ENCODE measurements around the gene ROCK2. TPM values are rescaled to one million over a fixed set of nuclear protein-coding genes. Genes with fewer than 3 reads are reported as not detected.
A peak's percentile ranks its signal among the peaks of the same experiment; 100 is the strongest.

The ROCK2 gene
- total RNA-seq, 1 experiment from 2014 or later, result 49.4 TPM

DNA sequence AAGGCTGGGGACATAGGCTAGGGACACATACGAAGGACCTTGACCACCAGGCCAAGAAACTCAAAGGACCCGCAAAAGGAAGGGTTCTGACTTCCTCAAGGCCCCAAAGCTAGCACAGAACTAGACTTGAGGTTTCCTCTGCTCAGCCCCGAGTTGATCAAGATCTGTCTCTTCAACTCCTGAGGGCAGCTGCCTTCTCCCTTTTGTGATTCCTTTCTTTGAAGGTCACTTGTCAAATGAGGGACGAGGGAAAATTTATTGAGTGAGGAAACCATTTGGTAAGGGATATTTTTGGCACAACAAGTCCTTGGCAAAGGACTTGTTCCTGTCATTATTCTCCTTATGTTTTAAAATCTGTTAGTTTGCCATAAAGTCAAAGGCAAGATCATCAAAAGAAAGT is 12.3 kb upstream of the ROCK2 start:
- TF ChIP-seq EZH2 (IDR thresholded peaks at IDR 0.05; ENCODE audit: borderline replicate concordance, low read depth, low read length, poor library complexity, severe bottlenecking), result no peak
- TF ChIP-seq, protein P1, sequence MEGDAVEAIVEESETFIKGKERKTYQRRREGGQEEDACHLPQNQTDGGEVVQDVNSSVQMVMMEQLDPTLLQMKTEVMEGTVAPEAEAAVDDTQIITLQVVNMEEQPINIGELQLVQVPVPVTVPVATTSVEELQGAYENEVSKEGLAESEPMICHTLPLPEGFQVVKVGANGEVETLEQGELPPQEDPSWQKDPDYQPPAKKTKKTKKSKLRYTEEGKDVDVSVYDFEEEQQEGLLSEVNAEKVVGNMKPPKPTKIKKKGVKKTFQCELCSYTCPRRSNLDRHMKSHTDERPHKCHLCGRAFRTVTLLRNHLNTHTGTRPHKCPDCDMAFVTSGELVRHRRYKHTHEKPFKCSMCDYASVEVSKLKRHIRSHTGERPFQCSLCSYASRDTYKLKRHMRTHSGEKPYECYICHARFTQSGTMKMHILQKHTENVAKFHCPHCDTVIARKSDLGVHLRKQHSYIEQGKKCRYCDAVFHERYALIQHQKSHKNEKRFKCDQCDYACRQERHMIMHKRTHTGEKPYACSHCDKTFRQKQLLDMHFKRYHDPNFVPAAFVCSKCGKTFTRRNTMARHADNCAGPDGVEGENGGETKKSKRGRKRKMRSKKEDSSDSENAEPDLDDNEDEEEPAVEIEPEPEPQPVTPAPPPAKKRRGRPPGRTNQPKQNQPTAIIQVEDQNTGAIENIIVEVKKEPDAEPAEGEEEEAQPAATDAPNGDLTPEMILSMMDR (conservative IDR thresholded peaks at IDR 0.05; ENCODE audit: low read depth, low read length), result no peak
- no peak overlapping the region for H3K4me3 ChIP-seq (ENCODE audit: low read depth, low read length, poor library complexity, severe bottlenecking)
- H3K27me3 ChIP-seq (replicated peaks; ENCODE audit: insufficient read depth, low read depth, low read length, poor library complexity), result no peaks in the 10 kb centered on the region
- POLR2A ChIA-PET (ENCODE audit: low non-redundant PET), result no interaction called here
- no peak overlapping the region for H3K27ac ChIP-seq (ENCODE audit: low read depth, low read length, poor library complexity, severe bottlenecking)
- no TSS peak for BruUV-seq (replicated peaks)
- H3K36me3 ChIP-seq (ENCODE audit: insufficient read depth, low read length, poor library complexity, severe bottlenecking), result no peaks in the 10 kb centered on the region
- CTCF ChIA-PET, result no interaction called here
- no peak for DNase-seq (ENCODE audit: low spot score)
- intact Hi-C loops (cut with micrococcal nuclease; ENCODE audit: unreplicated experiment), result no loop called here
- no peaks in the 10 kb centered on the region for H3K9me3 ChIP-seq (ENCODE audit: low read depth, low read length, poor library complexity, severe bottlenecking)
- no peaks in the 10 kb centered on the region for H3K4me1 ChIP-seq (ENCODE audit: insufficient read depth, low read length, poor library complexity, severe bottlenecking)

DNA sequence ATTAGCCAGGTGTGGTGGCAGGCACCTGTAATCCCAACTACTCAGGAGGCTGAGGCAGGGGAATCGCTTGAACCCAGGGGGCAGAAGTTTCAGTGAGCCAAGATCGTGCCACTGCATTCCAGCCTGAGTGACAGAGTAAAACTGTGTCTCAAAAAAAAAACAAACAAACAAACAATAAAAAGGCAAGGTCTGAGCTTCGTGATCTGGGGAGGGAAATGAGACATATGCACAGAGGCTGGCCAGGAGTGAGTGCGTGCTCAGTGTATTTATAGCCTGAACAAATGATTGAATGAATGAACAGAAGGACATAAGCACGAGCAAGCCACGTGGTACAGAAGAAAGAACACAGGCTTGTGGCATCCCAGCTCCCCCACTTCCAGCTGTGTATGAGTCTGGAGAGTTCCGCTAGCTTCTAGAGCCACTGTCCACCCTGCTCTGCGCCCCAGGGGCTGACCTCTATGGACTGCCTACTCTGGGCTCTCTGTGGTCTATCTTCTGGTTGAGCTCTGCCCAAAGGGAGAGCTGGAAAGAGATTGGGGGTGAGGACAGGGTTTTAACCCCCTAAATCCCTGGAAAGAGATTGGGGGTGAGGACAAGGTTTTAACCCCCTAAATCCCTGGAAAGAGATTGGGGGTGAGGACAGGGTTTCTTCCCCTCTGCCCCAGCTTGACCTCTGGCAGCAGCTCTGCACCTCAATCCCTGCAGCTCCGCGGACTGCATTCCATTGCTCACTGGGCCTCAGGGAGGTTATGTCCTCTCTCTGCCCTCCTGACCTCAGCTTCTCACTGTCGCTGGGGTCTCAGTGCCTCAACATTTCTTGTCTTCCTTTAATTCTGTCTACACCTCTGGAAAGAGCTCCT is 11.0 kb upstream of the ROCK2 start:
- no peak for TF ChIP-seq EZH2 (IDR thresholded peaks at IDR 0.05; ENCODE audit: borderline replicate concordance, low read depth, low read length, poor library complexity, severe bottlenecking)
- TF ChIP-seq, protein P1 (conservative IDR thresholded peaks at IDR 0.05; ENCODE audit: low read depth, low read length), result no peak
- POLR2A ChIA-PET (ENCODE audit: low non-redundant PET), result no interaction called here
- no peaks in the 10 kb centered on the region for H3K36me3 ChIP-seq (ENCODE audit: insufficient read depth, low read length, poor library complexity, severe bottlenecking)
- intact Hi-C loops (cut with micrococcal nuclease; ENCODE audit: unreplicated experiment), result no loop called here
- no peaks in the 10 kb centered on the region for H3K27me3 ChIP-seq (replicated peaks; ENCODE audit: insufficient read depth, low read depth, low read length, poor library complexity)
- BruUV-seq (replicated peaks), result no TSS peak
- CTCF ChIA-PET, result no interaction called here
- H3K9me3 ChIP-seq (ENCODE audit: low read depth, low read length, poor library complexity, severe bottlenecking), result no peaks in the 10 kb centered on the region
- no peaks in the 10 kb centered on the region for H3K4me1 ChIP-seq (ENCODE audit: insufficient read depth, low read length, poor library complexity, severe bottlenecking)
- DNase-seq (ENCODE audit: low spot score), result no peak
- H3K4me3 ChIP-seq (ENCODE audit: low read depth, low read length, poor library complexity, severe bottlenecking), result no peak overlapping the region
- H3K27ac ChIP-seq (ENCODE audit: low read depth, low read length, poor library complexity, severe bottlenecking), result no peak overlapping the region

DNA sequence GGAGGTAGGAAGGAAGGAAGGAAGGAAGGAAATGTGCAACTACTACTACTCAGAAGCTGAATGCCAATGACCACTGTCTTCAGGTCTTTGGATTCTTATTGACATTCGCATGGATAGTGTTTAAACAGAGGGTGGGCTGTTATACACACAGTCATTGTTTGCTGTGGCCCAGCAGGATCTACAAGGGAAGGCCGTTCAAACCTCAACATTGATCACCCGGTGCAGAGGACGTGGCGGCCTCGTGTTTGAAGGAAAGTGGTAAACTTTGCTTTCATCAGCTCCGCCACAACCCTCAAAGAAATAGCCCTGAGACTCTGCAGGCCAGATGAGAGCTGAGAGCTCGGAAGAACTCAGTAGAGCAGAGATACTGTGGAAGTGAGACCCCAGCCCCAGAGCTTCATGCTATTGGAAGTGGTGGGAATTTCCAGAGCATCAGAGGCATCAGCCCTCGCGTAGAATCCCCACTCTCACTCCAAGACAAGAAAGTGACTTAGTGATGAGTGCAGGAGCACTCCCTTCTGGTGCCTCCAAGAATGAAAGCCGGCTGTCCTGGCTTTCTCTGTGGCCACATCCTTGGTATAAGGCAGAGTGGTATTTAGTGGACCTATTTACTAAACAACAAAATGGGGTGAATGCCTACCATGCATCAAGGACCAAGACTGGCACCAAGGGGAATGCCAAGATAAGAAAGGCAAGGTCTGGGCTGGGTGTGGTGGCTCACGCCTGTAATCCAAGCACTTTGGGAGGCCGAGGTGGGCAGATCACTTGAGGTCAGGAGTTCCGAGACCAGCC is 10.1 kb upstream of the ROCK2 start:
- H3K9me3 ChIP-seq (ENCODE audit: low read depth, low read length, poor library complexity, severe bottlenecking), result no peaks in the 10 kb centered on the region
- intact Hi-C loops (cut with micrococcal nuclease; ENCODE audit: unreplicated experiment), result no loop called here
- peak; percentile 42 for DNase-seq (ENCODE audit: low spot score)
- no TSS peak for BruUV-seq (replicated peaks)
- no peak overlapping the region for H3K4me3 ChIP-seq (ENCODE audit: low read depth, low read length, poor library complexity, severe bottlenecking)
- H3K27ac ChIP-seq (ENCODE audit: low read depth, low read length, poor library complexity, severe bottlenecking), result no peak overlapping the region
- CTCF ChIA-PET, result no interaction called here
- no peak for TF ChIP-seq EZH2 (IDR thresholded peaks at IDR 0.05; ENCODE audit: borderline replicate concordance, low read depth, low read length, poor library complexity, severe bottlenecking)
- TF ChIP-seq, protein P1 (conservative IDR thresholded peaks at IDR 0.05; ENCODE audit: low read depth, low read length), result no peak
- POLR2A ChIA-PET (ENCODE audit: low non-redundant PET), result no interaction called here
- H3K36me3 ChIP-seq (ENCODE audit: insufficient read depth, low read length, poor library complexity, severe bottlenecking), result no peaks in the 10 kb centered on the region
- no peaks in the 10 kb centered on the region for H3K4me1 ChIP-seq (ENCODE audit: insufficient read depth, low read length, poor library complexity, severe bottlenecking)
- H3K27me3 ChIP-seq (replicated peaks; ENCODE audit: insufficient read depth, low read depth, low read length, poor library complexity), result no peaks in the 10 kb centered on the region

Data from A673 (cell line).